Nephron (organoid): ENCODE measurements around the gene POLR1E.

Experiments used
- H3K27ac Mint-ChIP-seq, 3 experiments: 2 replicates each; pipeline ENCODE4 v1.8.0; 2020; ENCODE audit warnings: mixed read lengths in 3 of 3, mild to moderate bottlenecking in 2 of 3, moderate library complexity in 1 of 3
- H3K27me3 Mint-ChIP-seq: 2 replicates; pipeline ENCODE4 v1.8.0; 2021; ENCODE audit warnings: low read depth, mild to moderate bottlenecking, moderate library complexity, mixed read lengths
- H3K36me3 Mint-ChIP-seq: 2 replicates; pipeline ENCODE4 v1.8.0; 2020; ENCODE audit warnings: low read depth, mixed read lengths
- H3K4me1 Mint-ChIP-seq: 2 replicates; pipeline ENCODE4 v1.8.0; 2020; ENCODE audit warnings: mixed read lengths
- H3K4me3 Mint-ChIP-seq, 3 experiments: 2 replicates each; pipeline ENCODE4 v1.8.0; 2020; ENCODE audit warnings: mild to moderate bottlenecking in 3 of 3, mixed read lengths in 3 of 3, moderate library complexity in 2 of 3
- H3K9me3 Mint-ChIP-seq: 2 replicates; pipeline ENCODE4 v1.8.0; 2020; ENCODE audit warnings: mixed read lengths
- CTCF ChIP-seq, 3 experiments: fragments of 200-600 bp; sonication (generic); IDR thresholded peaks; one replicate each; pipeline ENCODE4 v1.5.0; 2021; ENCODE audit warnings: antibody characterized with exemption in 3 of 3; ENCODE audit not compliant: unreplicated experiment in 3 of 3

The POLR1E gene

GRCh38 chr9:37447111-37447510 is 38.6 kb upstream of the POLR1E start:
- H3K27ac Mint-ChIP-seq = no peak overlapping the region
- H3K27me3 Mint-ChIP-seq = no peaks in the 10 kb centered on the region
- peaks cover 1% of the 10 kb centered on the region for H3K4me1 Mint-ChIP-seq
- H3K9me3 Mint-ChIP-seq = no peaks in the 10 kb centered on the region
- no peak for TF ChIP-seq CTCF (IDR thresholded peaks at IDR 0.05; ENCODE audit: unreplicated experiment in 3 of 3)
- H3K36me3 Mint-ChIP-seq = peaks cover 35% of the 10 kb centered on the region
- H3K4me3 Mint-ChIP-seq = no peak overlapping the region

- no peaks in the 10 kb centered on the region for H3K27me3 Mint-ChIP-seq
- H3K4me1 Mint-ChIP-seq = peaks cover 11% of the 10 kb centered on the region
- no peaks in the 10 kb centered on the region for H3K9me3 Mint-ChIP-seq
- TF ChIP-seq CTCF (IDR thresholded peaks at IDR 0.05; ENCODE audit: unreplicated experiment in 3 of 3) = no peak
- H3K27ac Mint-ChIP-seq = peak overlapping the region in 2 of 3 experiments; percentile 15 to 53
- no peak overlapping the region for H3K4me3 Mint-ChIP-seq
- H3K36me3 Mint-ChIP-seq = peaks cover 33% of the 10 kb centered on the region
Measured at GRCh38 chr9:37449862-37450632, 35.7 kb upstream of the POLR1E start.

- no peaks in the 10 kb centered on the region for H3K9me3 Mint-ChIP-seq
- H3K4me3 Mint-ChIP-seq = no peak overlapping the region
- H3K36me3 Mint-ChIP-seq = peaks cover 43% of the 10 kb centered on the region
- peaks cover 11% of the 10 kb centered on the region for H3K4me1 Mint-ChIP-seq
- no peak for TF ChIP-seq CTCF (IDR thresholded peaks at IDR 0.05; ENCODE audit: unreplicated experiment in 3 of 3)
- no peak overlapping the region for H3K27ac Mint-ChIP-seq
- H3K27me3 Mint-ChIP-seq = no peaks in the 10 kb centered on the region
Measured at GRCh38 chr9:37451628-37452027, 34.1 kb upstream of the POLR1E start.

GRCh38 chr9:37452611-37453010 is 33.1 kb upstream of the POLR1E start:
- Mint-ChIP-seq H3K4me3 (no peak overlapping the region), H3K27ac (peak overlapping the region in 1 of 3 experiments; percentile 38), H3K36me3 (peaks cover 44% of the 10 kb centered on the region), H3K4me1 (peaks cover 14% of the 10 kb centered on the region), H3K9me3 (no peaks in the 10 kb centered on the region), H3K27me3 (no peaks in the 10 kb centered on the region)
- no peak for TF ChIP-seq CTCF (IDR thresholded peaks at IDR 0.05; ENCODE audit: unreplicated experiment in 3 of 3)

- no peaks in the 10 kb centered on the region for H3K9me3 Mint-ChIP-seq
- no peak for TF ChIP-seq CTCF (IDR thresholded peaks at IDR 0.05; ENCODE audit: unreplicated experiment in 3 of 3)
- H3K27me3 Mint-ChIP-seq = no peaks in the 10 kb centered on the region
- H3K27ac Mint-ChIP-seq = no peak overlapping the region
- no peak overlapping the region for H3K4me3 Mint-ChIP-seq
- peaks cover 18% of the 10 kb centered on the region for H3K4me1 Mint-ChIP-seq
- H3K36me3 Mint-ChIP-seq = peaks cover 41% of the 10 kb centered on the region
Measured at GRCh38 chr9:37453827-37454226, 31.9 kb upstream of the POLR1E start.

- Mint-ChIP-seq H3K27ac (no peak overlapping the region), H3K4me1 (peaks cover 18% of the 10 kb centered on the region), H3K36me3 (peaks cover 41% of the 10 kb centered on the region), H3K27me3 (no peaks in the 10 kb centered on the region), H3K9me3 (no peaks in the 10 kb centered on the region), H3K4me3 (no peak overlapping the region)
- no peak for TF ChIP-seq CTCF (IDR thresholded peaks at IDR 0.05; ENCODE audit: unreplicated experiment in 3 of 3)
Measured at GRCh38 chr9:37454238-37454637, 31.5 kb upstream of the POLR1E start.
